HCT116 (cell line): Measurements from ENCODE around the gene EYA3. TPM values are rescaled to one million over a fixed set of nuclear protein-coding genes. Genes with fewer than 3 reads are reported as not detected.

Experiments used
- ATAC-seq: fragments of 200-7000 bp; cut with Tn5 transposase; 2 replicates; pipeline ENCODE4 v1.9.1; 2020; ENCODE audit warnings: mild to moderate bottlenecking, moderate library complexity
- BruUV-seq: library from RNA; stranded (reverse); fragments of 400-500 nt; replicated peaks from 2 replicates; lab custom pipeline; 2021; lab: Mats Ljungman, UMichigan
- CTCF ChIA-PET: fragments of 300-600 bp; sonication (Branson Sonifier 250); formaldehyde crosslinking; loops from one replicate; lab custom pipeline; 2021; ENCODE audit warnings: antibody characterized with exemption; lab: Charles Lee
- POLR2A ChIA-PET: fragments of 300-600, 350-600 bp; sonication (Branson Sonifier 250); formaldehyde crosslinking; loops from one replicate; lab custom pipeline; 2021; ENCODE audit warnings: antibody characterized with exemption; lab: Charles Lee
- RAD21 ChIA-PET, 2 experiments: fragments of 300-600 bp; sonication (Branson Sonifier 250); formaldehyde crosslinking; loops; one replicate each; lab custom pipeline; 2023; ENCODE audit warnings: low total read pairs in 2 of 2; ENCODE audit not compliant: uncharacterized antibody in 2 of 2, unreplicated experiment in 2 of 2, low non-redundant PET in 1 of 2; lab: Charles Lee
- DNase-seq: peaks from one replicate; pipeline ENCODE4 v3.0.0-alpha.2; 2010; ENCODE audit warnings: low read depth, low spot score
- H2AFZ ChIP-seq: fragments of 200-600 bp; shearing (Covaris generic), sonication (generic); 2 replicates; pipeline ENCODE4 v1.6.1; 2017; ENCODE audit warnings: low read depth, mixed run types, mixed read lengths, antibody characterized with exemption, low read length; ENCODE audit not compliant: poor library complexity, severe bottlenecking
- H3K27ac ChIP-seq: 2 replicates; pipeline ENCODE4 v1.5.1; 2012; ENCODE audit warnings: low read depth, low read length
- H3K27me3 ChIP-seq: fragments of 200-600 bp; sonication (generic); 2 replicates; pipeline ENCODE4 v1.6.1; 2016; ENCODE audit warnings: mixed run types, low read length, mixed read lengths; ENCODE audit not compliant: insufficient read depth
- H3K36me3 ChIP-seq, 2 experiments: fragments of 200-500 bp in 1 of 2; fragments of 200-600 bp in 1 of 2; sonication (Bioruptor generic) in 1 of 2; sonication (generic) in 1 of 2; 2 replicates each; pipeline versions ENCODE4 v1.5.1 to v1.6.1; 2014 to 2016; ENCODE audit warnings: low read length in 2 of 2, inconsistent platforms in 1 of 2, mixed read lengths in 1 of 2, mixed run types in 1 of 2; ENCODE audit not compliant: insufficient read depth in 2 of 2, control insufficient read depth in 1 of 2
- H3K4me1 ChIP-seq, 2 experiments: fragments of 200-600 bp in 1 of 2; sonication (generic) in 1 of 2; 2 replicates each; pipeline versions ENCODE4 v1.5.1 to v1.6.1; 2012 to 2017; ENCODE audit warnings: low read length in 2 of 2, inconsistent platforms in 1 of 2, mild to moderate bottlenecking in 1 of 2, mixed read lengths in 1 of 2, mixed run types in 1 of 2, moderate library complexity in 1 of 2; ENCODE audit not compliant: insufficient read depth in 2 of 2, control insufficient read depth in 1 of 2
- H3K4me2 ChIP-seq: fragments of 200-600 bp; sonication (generic); 2 replicates; pipeline ENCODE4 v1.6.1; 2017; ENCODE audit warnings: mixed run types, low read length, mixed read lengths
- H3K4me3 ChIP-seq, 2 experiments: fragments of 200-600 bp in 1 of 2; sonication (generic) in 1 of 2; replicated peaks in 1 of 2; 2 replicates each; pipeline ENCODE4 v1.5.1; 2011 to 2016; ENCODE audit warnings: low read length in 2 of 2, control low read depth in 1 of 2, low read depth in 1 of 2, mild to moderate bottlenecking in 1 of 2, mixed read lengths in 1 of 2, mixed run types in 1 of 2
- H3K79me2 ChIP-seq: fragments of 200-600 bp; sonication (generic); 2 replicates; pipeline ENCODE4 v1.6.1; 2017; ENCODE audit warnings: mild to moderate bottlenecking, mixed run types, low read length, moderate library complexity, mixed read lengths; ENCODE audit not compliant: insufficient read depth
- H3K9ac ChIP-seq: fragments of 200-600 bp; sonication (generic); 2 replicates; pipeline ENCODE4 v1.6.1; 2016; ENCODE audit warnings: low read length, mixed read lengths
- H3K9me2 ChIP-seq: fragments of 200-600 bp; sonication (generic), shearing (Covaris generic); 2 replicates; pipeline ENCODE4 v1.6.1; 2017; ENCODE audit warnings: mixed run types, mild to moderate bottlenecking, moderate library complexity; ENCODE audit not compliant: insufficient read depth
- H3K9me3 ChIP-seq, 2 experiments: fragments of 200-500 bp in 1 of 2; fragments of 200-600 bp in 1 of 2; sonication (Bioruptor generic) in 1 of 2; sonication (generic) in 1 of 2; 2 replicates each; pipeline ENCODE4 v1.6.1; 2014 to 2017; ENCODE audit warnings: low read length in 2 of 2, mixed read lengths in 2 of 2, inconsistent platforms in 1 of 2, low read depth in 1 of 2, mild to moderate bottlenecking in 1 of 2, mixed run types in 1 of 2, moderate library complexity in 1 of 2; ENCODE audit not compliant: control insufficient read depth in 1 of 2, insufficient read depth in 1 of 2
- H4K20me1 ChIP-seq: fragments of 200-600 bp; sonication (generic), shearing (Covaris generic); 2 replicates; pipeline ENCODE4 v1.6.1; 2017; ENCODE audit warnings: mixed run types, mild to moderate bottlenecking, moderate library complexity; ENCODE audit not compliant: insufficient read depth
- CBX3 ChIP-seq: IDR thresholded peaks from 2 replicates; pipeline ENCODE4 v1.6.1; 2012; ENCODE audit warnings: low read depth
- CTCF ChIP-seq, 3 experiments: fragments of 200-600 bp in 1 of 3; sonication (generic) in 1 of 3; IDR thresholded peaks in 2 of 3; conservative IDR thresholded peaks in 1 of 3; 2 replicates each; pipeline ENCODE4 v1.5.1; 2012 to 2017; ENCODE audit warnings: low read depth in 2 of 3, low read length in 2 of 3, antibody characterized with exemption in 1 of 3, borderline replicate concordance in 1 of 3, control low read depth in 1 of 3, mild to moderate bottlenecking in 1 of 3, mixed read lengths in 1 of 3, mixed run types in 1 of 3, moderate library complexity in 1 of 3; ENCODE audit not compliant: insufficient read depth in 1 of 3
- EGR1 ChIP-seq: IDR thresholded peaks from 2 replicates; pipeline ENCODE4 v1.6.1; 2012; ENCODE audit warnings: low read depth
- EZH2 ChIP-seq: fragments of 200-600 bp; sonication (generic); IDR thresholded peaks from 2 replicates; pipeline ENCODE4 v1.6.1; 2017; ENCODE audit warnings: antibody characterized with exemption, mixed run types
- EZH2phosphoT487 ChIP-seq: fragments of 200-600 bp; IDR thresholded peaks from 2 replicates; pipeline ENCODE4 v1.6.1; 2018; ENCODE audit warnings: antibody characterized with exemption, borderline replicate concordance
- JUND ChIP-seq: IDR thresholded peaks from 2 replicates; pipeline ENCODE4 v1.6.1; 2012
- MAX ChIP-seq: IDR thresholded peaks from 2 replicates; pipeline ENCODE4 v1.6.1; 2012
- POLR2A ChIP-seq: IDR thresholded peaks from 2 replicates; pipeline ENCODE4 v1.7.0; 2011; ENCODE audit warnings: borderline replicate concordance; ENCODE audit not compliant: insufficient read depth, insufficient read length; ENCODE audit errors: extremely low read depth
- RAD21 ChIP-seq: IDR thresholded peaks from 2 replicates; pipeline ENCODE4 v1.6.1; 2012; ENCODE audit warnings: low read depth, mild to moderate bottlenecking
- SIN3A ChIP-seq: IDR thresholded peaks from 2 replicates; pipeline ENCODE4 v1.6.1; 2012; ENCODE audit warnings: low read depth
- YY1 ChIP-seq: IDR thresholded peaks from 2 replicates; pipeline ENCODE4 v1.6.1; 2011; ENCODE audit warnings: low read length, low read depth, moderate library complexity, mild to moderate bottlenecking; ENCODE audit not compliant: insufficient replicate concordance; ENCODE audit errors: extremely low read depth
- ZNF274 ChIP-seq: fragments of 200-500 bp; sonication (Bioruptor generic); IDR thresholded peaks from 2 replicates; pipeline ENCODE4 v1.6.1; 2014; ENCODE audit warnings: mild to moderate bottlenecking, low read depth, low read length, inconsistent platforms
- intact Hi-C: fragments of 100-400 bp; cut with micrococcal nuclease; formaldehyde crosslinking; loops from 2 replicates; pipeline ENCODE4 v1.10.0; 2022
- total RNA-seq: library from RNA; stranded (reverse); gene quantifications from one replicate; pipeline ENCODE4 v1.2.1, GENCODE V29; 2021; ENCODE audit not compliant: unreplicated experiment

EYA3 gene
- total RNA-seq, 1 experiment from 2014 or later, result 25.9 TPM

- ChIA-PET CTCF (no interaction called here), POLR2A (no interaction called here), RAD21 (no interaction called here)
- Histone ChIP-seq H3K4me2 (no peak overlapping the region), H3K4me3 (no peak overlapping the region), H2AFZ (no peak overlapping the region), H3K79me2 (no peaks in the 10 kb centered on the region), H3K9ac (no peak overlapping the region), H3K27ac (no peak overlapping the region), H3K9me3 (no peaks in the 10 kb centered on the region), H3K9me2 (no peaks in the 10 kb centered on the region), H4K20me1 (no peaks in the 10 kb centered on the region), H3K36me3 (no peaks in the 10 kb centered on the region), H3K4me1 (peaks cover 7 to 23% of the 10 kb centered on the region in 2 experiments; a peak in 3 of 4 replicates), H3K27me3 (no peaks in the 10 kb centered on the region)
- TF ChIP-seq POLR2A, result no peak
- DNase-seq, result no peak
- intact Hi-C loops, result no loop called here
- ATAC-seq, result no peak
- BruUV-seq, result no TSS peak
Observed at GRCh38 chr1:27936370-27936769, 152.0 kb downstream of the EYA3 start.

- no peak for TF ChIP-seq EZH2phosphoT487
- TF ChIP-seq RAD21, result no peak
- no peak for TF ChIP-seq ZNF274
- TF ChIP-seq SIN3A, result no peak
- TF ChIP-seq POLR2A, result no peak
- no peak for TF ChIP-seq EGR1
- no peak for TF ChIP-seq EZH2
- no peak for TF ChIP-seq CBX3
- no peak for TF ChIP-seq YY1
- no peak for TF ChIP-seq JUND
- no peak for TF ChIP-seq CTCF (IDR thresholded peaks at IDR 0.05 in 2 of 3, conservative IDR thresholded peaks at IDR 0.05 in 1 of 3; ENCODE audit: borderline replicate concordance in 1 of 3, insufficient read depth in 1 of 3, low read depth in 2 of 3, low read length in 2 of 3)
- TF ChIP-seq MAX, result no peak
- TF ChIP-seq, all 23 proteins: peak for 0
- Histone ChIP-seq H3K27me3 (no peaks in the 10 kb centered on the region), H3K4me1 (peaks cover 7 to 23% of the 10 kb centered on the region in 2 experiments; a peak in 3 of 4 replicates), H3K79me2 (no peaks in the 10 kb centered on the region), H3K9me3 (no peaks in the 10 kb centered on the region), H3K27ac (no peak overlapping the region), H3K4me2 (peak overlapping the region; percentile 67), H4K20me1 (no peaks in the 10 kb centered on the region), H3K9me2 (no peaks in the 10 kb centered on the region), H3K4me3 (peak overlapping the region in 1 of 2 experiments; percentile 46; a peak in 1 of 4 replicates), H2AFZ (no peak overlapping the region), H3K36me3 (no peaks in the 10 kb centered on the region), H3K9ac (no peak overlapping the region)
- ATAC-seq (no peak), DNase-seq (no peak)
- ChIA-PET CTCF (no interaction called here), POLR2A (no interaction called here), RAD21 (no interaction called here)
- intact Hi-C loops, result no loop called here
- no TSS peak for BruUV-seq
Observed at GRCh38 chr1:27935721-27936120, 152.7 kb downstream of the EYA3 start.
